Mononuclear cell (primary cell): ENCODE measurements around the gene C1QL1. TPM values are rescaled to one million over a fixed set of nuclear protein-coding genes. Genes with fewer than 3 reads are reported as not detected.

Source experiments
- H3K27me3 ChIP-seq: 2 replicates; pipeline ENCODE4 v1.6.0; 2011; ENCODE audit warnings: low read length, control low read depth; ENCODE audit not compliant: insufficient read depth
- H3K4me1 ChIP-seq: 2 replicates; pipeline ENCODE4 v1.5.1; 2011; ENCODE audit warnings: mild to moderate bottlenecking, low read length, control low read depth; ENCODE audit not compliant: insufficient read depth
- H3K4me3 ChIP-seq: 2 replicates; pipeline ENCODE4 v1.5.1; 2011; ENCODE audit warnings: mild to moderate bottlenecking, low read length, moderate library complexity
- H3K9me3 ChIP-seq: 2 replicates; pipeline ENCODE4 v1.5.1; 2011; ENCODE audit warnings: low read depth, mild to moderate bottlenecking, control low read depth, low read length
- total RNA-seq: library from RNA; depleted of rRNA; stranded (reverse); fragments of >200 nt; gene quantifications from one replicate; pipeline ENCODE4 v1.2.3, GENCODE V29; 2012

The C1QL1 gene
- total RNA-seq, 1 donor: not detected

- Histone ChIP-seq H3K4me1 (no peaks in the 10 kb centered on the region), H3K4me3 (no peak overlapping the region), H3K9me3 (no peaks in the 10 kb centered on the region), H3K27me3 (peaks cover 8% of the 10 kb centered on the region)
Observed at GRCh38 chr17:44977065-44977464, 9.0 kb upstream of the C1QL1 start.

- H3K9me3 ChIP-seq: no peaks in the 10 kb centered on the region
- H3K4me1 ChIP-seq: no peaks in the 10 kb centered on the region
- peaks cover 14% of the 10 kb centered on the region for H3K27me3 ChIP-seq
- H3K4me3 ChIP-seq: no peak overlapping the region
Observed at GRCh38 chr17:44976206-44976605, 8.1 kb upstream of the C1QL1 start.

- Histone ChIP-seq H3K9me3 (no peaks in the 10 kb centered on the region), H3K27me3 (peaks cover 39% of the 10 kb centered on the region), H3K4me3 (no peak overlapping the region), H3K4me1 (peaks cover 19% of the 10 kb centered on the region)
Observed at GRCh38 chr17:44972953-44973352, 4.8 kb upstream of the C1QL1 start.

GRCh38 chr17:44971776-44972483, 3.8 kb upstream of the C1QL1 start:
- H3K4me3 ChIP-seq: no peak overlapping the region
- no peaks in the 10 kb centered on the region for H3K9me3 ChIP-seq
- peaks cover 46% of the 10 kb centered on the region for H3K27me3 ChIP-seq
- H3K4me1 ChIP-seq: peaks cover 29% of the 10 kb centered on the region

GRCh38 chr17:44970136-44970741, 2.1 kb upstream of the C1QL1 start:
- Histone ChIP-seq H3K27me3 (peaks cover 61% of the 10 kb centered on the region), H3K4me1 (peaks cover 31% of the 10 kb centered on the region), H3K9me3 (no peaks in the 10 kb centered on the region), H3K4me3 (no peak overlapping the region)

GRCh38 chr17:44969144-44969780, 1.2 kb upstream of the C1QL1 start:
- Histone ChIP-seq H3K27me3 (peaks cover 64% of the 10 kb centered on the region), H3K4me3 (no peak overlapping the region), H3K4me1 (peaks cover 31% of the 10 kb centered on the region), H3K9me3 (no peaks in the 10 kb centered on the region)

GRCh38 chr17:44967907-44968224, 237 bp downstream of the C1QL1 start:
- Histone ChIP-seq H3K27me3 (peaks cover 64% of the 10 kb centered on the region), H3K9me3 (no peaks in the 10 kb centered on the region), H3K4me1 (peaks cover 31% of the 10 kb centered on the region), H3K4me3 (no peak overlapping the region)

GRCh38 chr17:44967026-44967906, 837 bp downstream of the C1QL1 start:
- peaks cover 31% of the 10 kb centered on the region for H3K4me1 ChIP-seq
- no peak overlapping the region for H3K4me3 ChIP-seq
- H3K27me3 ChIP-seq: peaks cover 62% of the 10 kb centered on the region
- no peaks in the 10 kb centered on the region for H3K9me3 ChIP-seq

GRCh38 chr17:44966348-44967025, 1.6 kb downstream of the C1QL1 start:
- peaks cover 56% of the 10 kb centered on the region for H3K27me3 ChIP-seq
- H3K4me3 ChIP-seq: no peak overlapping the region
- no peaks in the 10 kb centered on the region for H3K9me3 ChIP-seq
- peaks cover 31% of the 10 kb centered on the region for H3K4me1 ChIP-seq

- peaks cover 51% of the 10 kb centered on the region for H3K27me3 ChIP-seq
Observed at GRCh38 chr17:44965481-44966234, 2.4 kb downstream of the C1QL1 start.

GRCh38 chr17:44961921-44962350, 6.2 kb downstream of the C1QL1 start:
- H3K4me3 ChIP-seq: no peak overlapping the region
- H3K9me3 ChIP-seq: no peaks in the 10 kb centered on the region
- peaks cover 41% of the 10 kb centered on the region for H3K27me3 ChIP-seq
- H3K4me1 ChIP-seq: peaks cover 2% of the 10 kb centered on the region

More at GRCh38 chr17:44965481-44966234, 2.4 kb downstream of the C1QL1 start:
- Histone ChIP-seq H3K4me3 (no peak overlapping the region), H3K9me3 (no peaks in the 10 kb centered on the region), H3K4me1 (peaks cover 31% of the 10 kb centered on the region)

- no peaks in the 10 kb centered on the region for H3K4me1 ChIP-seq
- no peak overlapping the region for H3K4me3 ChIP-seq
- H3K27me3 ChIP-seq: peaks cover 30% of the 10 kb centered on the region
- H3K9me3 ChIP-seq: no peaks in the 10 kb centered on the region
Observed at GRCh38 chr17:44960691-44961090, 7.4 kb downstream of the C1QL1 start.

GRCh38 chr17:44959821-44960531, 8.1 kb downstream of the C1QL1 start:
- Histone ChIP-seq H3K27me3 (peaks cover 26% of the 10 kb centered on the region), H3K4me1 (no peaks in the 10 kb centered on the region), H3K4me3 (no peak overlapping the region)

More at GRCh38 chr17:44959821-44960531, 8.1 kb downstream of the C1QL1 start:
- H3K9me3 ChIP-seq: no peaks in the 10 kb centered on the region
